Suprapubic skin (tissue), 4 donors: ENCODE measurements around the gene COL19A1.

Experiments used
- CTCF ChIP-seq, 2 donors: fragments of 200-600 bp in 1 of 2; fragments of 450-650 bp in 1 of 2; sonication (generic) in 1 of 2; IDR thresholded peaks; one replicate each; pipeline ENCODE4 v1.5.1; 2016 to 2019; ENCODE audit warnings: antibody characterized with exemption in 2 of 2, mild to moderate bottlenecking in 1 of 2, moderate library complexity in 1 of 2
- EP300 ChIP-seq: sonication (generic); formaldehyde crosslinking; IDR thresholded peaks from one replicate; pipeline ENCODE4 v1.6.1; 2017; ENCODE audit warnings: antibody characterized with exemption
- POLR2AphosphoS5 ChIP-seq, 3 donors: sonication (generic); formaldehyde crosslinking; IDR thresholded peaks; one replicate each; pipeline ENCODE4 v1.6.1; 2017; ENCODE audit warnings: antibody characterized with exemption in 3 of 3

- TF ChIP-seq CTCF (IDR thresholded peaks at IDR 0.05): no peak
- TF ChIP-seq POLR2AphosphoS5 (IDR thresholded peaks at IDR 0.05): no peak
- TF ChIP-seq EP300: no peak
Observed at GRCh38 chr6:70184723-70185122, 318.4 kb downstream of the COL19A1 start.
